HepG2 (cell line): ENCODE results near the gene CMTM3. TPM values are rescaled to one million over a fixed set of nuclear protein-coding genes. Genes with fewer than 3 reads are reported as not detected.
A peak's percentile ranks its signal among the peaks of the same experiment; 100 is the strongest.

Source experiments
- ARNTL ChIP-seq: sonication (generic); formaldehyde crosslinking; IDR thresholded peaks from 2 replicates; pipeline ENCODE4 v1.4.0; 2020; ENCODE audit warnings: mild to moderate bottlenecking, missing genetic modification reagents
- CEBPG ChIP-seq: IDR thresholded peaks from 2 replicates; pipeline ENCODE4 v1.6.1; 2016
- DMAP1 ChIP-seq: IDR thresholded peaks from 2 replicates; pipeline ENCODE4 v1.6.1; 2016
- EHMT2 ChIP-seq: fragments of 200-600 bp; sonication (generic); IDR thresholded peaks from 2 replicates; pipeline ENCODE4 v1.7.0; 2017; ENCODE audit warnings: antibody characterized with exemption, low read depth, low read length, borderline replicate concordance
- HES4 ChIP-seq: sonication (generic); formaldehyde crosslinking; IDR thresholded peaks from 2 replicates; pipeline ENCODE4 v1.9.0; 2021; ENCODE audit warnings: mild to moderate bottlenecking, missing genetic modification reagents, borderline replicate concordance
- JUN ChIP-seq: sonication (generic); formaldehyde crosslinking; IDR thresholded peaks from 2 replicates; pipeline ENCODE4 v1.4.0; 2020; ENCODE audit warnings: mild to moderate bottlenecking, missing genetic modification reagents
- KLF13 ChIP-seq: sonication (generic); formaldehyde crosslinking; IDR thresholded peaks from 2 replicates; pipeline ENCODE4 v1.4.0; 2020; ENCODE audit warnings: mild to moderate bottlenecking, missing genetic modification reagents
- NBN ChIP-seq: fragments of 450-650 bp; conservative IDR thresholded peaks from 2 replicates; pipeline ENCODE4 v1.6.1; 2017
- NFIB ChIP-seq: sonication (generic); formaldehyde crosslinking; IDR thresholded peaks from 2 replicates; pipeline ENCODE4 v1.9.0; 2021; ENCODE audit warnings: missing genetic modification reagents, mild to moderate bottlenecking, borderline replicate concordance
- RARA ChIP-seq: IDR thresholded peaks from 2 replicates; pipeline ENCODE4 v1.6.1; 2016; ENCODE audit warnings: missing genetic modification reagents, missing compliant biosample characterization
- TAF15 ChIP-seq: fragments of 200-400 bp; formaldehyde crosslinking; IDR thresholded peaks from one replicate; pipeline ENCODE4 v1.6.1; 2018; ENCODE audit warnings: mild to moderate bottlenecking, low read depth, low read length; ENCODE audit not compliant: poor library complexity, severe bottlenecking
- THYN1 ChIP-seq: sonication (generic); formaldehyde crosslinking; IDR thresholded peaks from 2 replicates; pipeline ENCODE4 v1.8.1; 2023; ENCODE audit warnings: low read depth, mild to moderate bottlenecking, moderate library complexity, missing genetic modification reagents, borderline replicate concordance
- ZBTB1 ChIP-seq: sonication (generic); formaldehyde crosslinking; IDR thresholded peaks from 2 replicates; pipeline ENCODE4 v1.4.0; 2020; ENCODE audit warnings: missing genetic modification reagents, borderline replicate concordance
- ZBTB7B ChIP-seq: sonication (generic); formaldehyde crosslinking; IDR thresholded peaks from 2 replicates; pipeline ENCODE4 v1.4.0; 2020; ENCODE audit warnings: missing genetic modification reagents
- ZFY ChIP-seq: sonication (generic); formaldehyde crosslinking; IDR thresholded peaks from 2 replicates; pipeline ENCODE4 v1.4.0; 2020; ENCODE audit warnings: missing genetic modification reagents
- ZNF225 ChIP-seq: sonication (generic); formaldehyde crosslinking; IDR thresholded peaks from 2 replicates; pipeline ENCODE4 v1.4.0; 2020; ENCODE audit warnings: mild to moderate bottlenecking, missing genetic modification reagents
- ZNF33A ChIP-seq: sonication (generic); formaldehyde crosslinking; IDR thresholded peaks from 2 replicates; pipeline ENCODE4 v1.5.1; 2020; ENCODE audit warnings: missing genetic modification reagents, mild to moderate bottlenecking, moderate library complexity, borderline replicate concordance
- ZNF33B ChIP-seq: sonication (generic); formaldehyde crosslinking; IDR thresholded peaks from 2 replicates; pipeline ENCODE4 v1.5.1; 2020; ENCODE audit warnings: mild to moderate bottlenecking, missing genetic modification reagents
- ZNF383 ChIP-seq: sonication (generic); formaldehyde crosslinking; IDR thresholded peaks from 2 replicates; pipeline ENCODE4 v1.4.0; 2020; ENCODE audit warnings: missing genetic modification reagents, mild to moderate bottlenecking, borderline replicate concordance
- ZNF768 ChIP-seq: sonication (generic); formaldehyde crosslinking; IDR thresholded peaks from 2 replicates; pipeline ENCODE4 v1.4.0; 2020; ENCODE audit warnings: missing genetic modification reagents
- ZNF788 ChIP-seq: sonication (generic); formaldehyde crosslinking; IDR thresholded peaks from 2 replicates; pipeline ENCODE4 v1.5.0; 2020; ENCODE audit warnings: mild to moderate bottlenecking, missing genetic modification reagents, borderline replicate concordance
- polyA plus RNA-seq, 8 experiments: library from polyadenylated mRNA; depleted of rRNA in 3 of 8; stranded (reverse) in 7 of 8; unstranded in 1 of 8; fragments of >200 nt; fragmentation: Illumina TruSeq in 4 of 8; extraction: Trizol in 4 of 8; gene quantifications; 2 replicates each; pipeline versions ENCODE4 v1.2.1 to v1.2.3, GENCODE V29; 2011 to 2016; ENCODE audit warnings: low read depth in 4 of 8, missing spikeins in 1 of 8, mixed read lengths in 1 of 8; ENCODE audit not compliant: insufficient read depth in 1 of 8
- total RNA-seq, 5 experiments: library from RNA; depleted of rRNA; stranded (reverse); fragments of >200 nt; fragmentation: Illumina TruSeq; extraction: Trizol; gene quantifications; 2 replicates each; pipeline ENCODE4 v1.2.3, GENCODE V29; 2016; ENCODE audit warnings: low read depth in 1 of 5
- TF ChIP-seq, protein P1 (sequence below): fragments of 450-650 bp; IDR thresholded peaks from 2 replicates; pipeline ENCODE4 v1.6.1; 2017; ENCODE audit warnings: mild to moderate bottlenecking
- TF ChIP-seq, protein P2 (sequence below): sonication (generic); formaldehyde crosslinking; IDR thresholded peaks from 2 replicates; pipeline ENCODE4 v1.4.0; 2020; ENCODE audit warnings: low read depth, mild to moderate bottlenecking, missing genetic modification reagents
- TF ChIP-seq, protein P3 (sequence below): sonication (generic); formaldehyde crosslinking; IDR thresholded peaks from 2 replicates; pipeline ENCODE4 v1.8.1; 2023; ENCODE audit warnings: missing genetic modification reagents, mild to moderate bottlenecking, borderline replicate concordance
- TF ChIP-seq, protein P4 (sequence below): IDR thresholded peaks from 2 replicates; pipeline ENCODE4 v1.6.1; 2012; ENCODE audit warnings: inconsistent platforms
- TF ChIP-seq, protein P5 (sequence below): sonication (generic); formaldehyde crosslinking; conservative IDR thresholded peaks from 2 replicates; pipeline ENCODE4 v1.8.0; 2022; ENCODE audit warnings: missing genetic modification reagents

CMTM3 gene
- total and polyA plus RNA-seq, 2 of the 13 experiments (the other 11 are each of a cell fraction or from before 2014, with no cell fraction given) = 29.2 to 48.7 TPM

DNA sequence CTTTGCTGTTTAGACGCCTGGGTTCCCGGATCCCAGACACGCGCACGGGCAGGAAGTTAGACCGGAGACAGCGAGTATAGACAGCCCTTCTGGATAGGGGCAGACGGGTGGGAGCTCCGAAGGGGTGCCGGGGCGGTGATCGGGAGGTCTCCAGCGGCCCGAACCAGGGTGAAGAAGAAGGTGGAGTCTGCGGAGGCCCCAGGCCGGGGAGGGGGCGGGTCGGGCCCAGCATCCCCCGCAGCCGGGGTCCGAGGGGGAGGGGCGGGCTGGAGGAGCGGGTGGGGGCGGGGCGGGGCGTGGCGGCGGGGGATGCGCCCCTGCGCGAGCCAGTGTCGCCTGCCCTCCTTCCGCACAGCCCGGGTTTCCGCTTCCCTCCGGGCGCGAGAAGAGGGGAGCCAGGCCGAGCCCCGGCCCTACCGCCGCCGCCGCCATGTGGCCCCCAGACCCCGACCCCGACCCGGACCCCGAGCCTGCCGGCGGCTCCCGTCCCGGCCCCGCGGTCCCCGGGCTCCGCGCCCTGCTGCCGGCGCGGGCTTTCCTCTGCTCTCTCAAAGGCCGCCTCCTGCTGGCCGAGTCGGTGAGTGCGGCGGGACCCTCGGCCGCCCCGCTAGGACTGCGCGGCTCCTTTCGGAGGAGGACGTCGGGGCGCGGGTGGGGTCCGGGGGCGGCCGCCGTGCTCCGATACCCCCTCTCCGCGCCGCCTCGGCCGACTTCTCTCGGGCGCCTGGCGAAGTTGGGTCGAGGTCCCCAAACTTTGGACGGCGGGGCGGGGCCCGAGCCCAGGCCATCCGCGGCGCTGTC, at the start of gene CMTM3 (continued):
- TF ChIP-seq, protein P1, sequence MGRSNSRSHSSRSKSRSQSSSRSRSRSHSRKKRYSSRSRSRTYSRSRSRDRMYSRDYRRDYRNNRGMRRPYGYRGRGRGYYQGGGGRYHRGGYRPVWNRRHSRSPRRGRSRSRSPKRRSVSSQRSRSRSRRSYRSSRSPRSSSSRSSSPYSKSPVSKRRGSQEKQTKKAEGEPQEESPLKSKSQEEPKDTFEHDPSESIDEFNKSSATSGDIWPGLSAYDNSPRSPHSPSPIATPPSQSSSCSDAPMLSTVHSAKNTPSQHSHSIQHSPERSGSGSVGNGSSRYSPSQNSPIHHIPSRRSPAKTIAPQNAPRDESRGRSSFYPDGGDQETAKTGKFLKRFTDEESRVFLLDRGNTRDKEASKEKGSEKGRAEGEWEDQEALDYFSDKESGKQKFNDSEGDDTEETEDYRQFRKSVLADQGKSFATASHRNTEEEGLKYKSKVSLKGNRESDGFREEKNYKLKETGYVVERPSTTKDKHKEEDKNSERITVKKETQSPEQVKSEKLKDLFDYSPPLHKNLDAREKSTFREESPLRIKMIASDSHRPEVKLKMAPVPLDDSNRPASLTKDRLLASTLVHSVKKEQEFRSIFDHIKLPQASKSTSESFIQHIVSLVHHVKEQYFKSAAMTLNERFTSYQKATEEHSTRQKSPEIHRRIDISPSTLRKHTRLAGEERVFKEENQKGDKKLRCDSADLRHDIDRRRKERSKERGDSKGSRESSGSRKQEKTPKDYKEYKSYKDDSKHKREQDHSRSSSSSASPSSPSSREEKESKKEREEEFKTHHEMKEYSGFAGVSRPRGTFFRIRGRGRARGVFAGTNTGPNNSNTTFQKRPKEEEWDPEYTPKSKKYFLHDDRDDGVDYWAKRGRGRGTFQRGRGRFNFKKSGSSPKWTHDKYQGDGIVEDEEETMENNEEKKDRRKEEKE = no peak
- TF ChIP-seq EHMT2 = no peak
- TF ChIP-seq CEBPG (CRISPR knock-in tag) = no peak
- TF ChIP-seq, protein P2, sequence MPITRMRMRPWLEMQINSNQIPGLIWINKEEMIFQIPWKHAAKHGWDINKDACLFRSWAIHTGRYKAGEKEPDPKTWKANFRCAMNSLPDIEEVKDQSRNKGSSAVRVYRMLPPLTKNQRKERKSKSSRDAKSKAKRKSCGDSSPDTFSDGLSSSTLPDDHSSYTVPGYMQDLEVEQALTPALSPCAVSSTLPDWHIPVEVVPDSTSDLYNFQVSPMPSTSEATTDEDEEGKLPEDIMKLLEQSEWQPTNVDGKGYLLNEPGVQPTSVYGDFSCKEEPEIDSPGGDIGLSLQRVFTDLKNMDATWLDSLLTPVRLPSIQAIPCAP (CRISPR knock-in tag) = no peak
- TF ChIP-seq, protein P3, sequence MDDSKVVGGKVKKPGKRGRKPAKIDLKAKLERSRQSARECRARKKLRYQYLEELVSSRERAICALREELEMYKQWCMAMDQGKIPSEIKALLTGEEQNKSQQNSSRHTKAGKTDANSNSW = no peak
- TF ChIP-seq ZNF768 (CRISPR knock-in tag) = no peak
- TF ChIP-seq HES4 (CRISPR knock-in tag) = peak; percentile 26
- peak; percentile 7; the same call in 1 of the 2 replicates for TF ChIP-seq DMAP1 (CRISPR knock-in tag)
- no peak for TF ChIP-seq NFIB (CRISPR knock-in tag)
- 0 out of 2 replicates have a peak, but pooled peaks have one; percentile 56 for TF ChIP-seq ZNF33A
- peak; percentile 27 for TF ChIP-seq TAF15
- TF ChIP-seq NBN = no peak
- TF ChIP-seq ZNF225 (CRISPR knock-in tag) = no peak
- TF ChIP-seq JUN (CRISPR knock-in tag) = 0 out of 2 replicates have a peak, but pooled peaks have one; percentile 33
- TF ChIP-seq ZBTB1 (CRISPR knock-in tag) = no peak
- no peak; the same call in 1 of the 2 replicates for TF ChIP-seq ARNTL
- TF ChIP-seq, protein P4, sequence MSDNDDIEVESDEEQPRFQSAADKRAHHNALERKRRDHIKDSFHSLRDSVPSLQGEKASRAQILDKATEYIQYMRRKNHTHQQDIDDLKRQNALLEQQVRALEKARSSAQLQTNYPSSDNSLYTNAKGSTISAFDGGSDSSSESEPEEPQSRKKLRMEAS = peak; percentile 49; the same call in 1 of the 2 replicates
- peak; percentile 67; the same call in 1 of the 2 replicates for TF ChIP-seq ZNF33B
- TF ChIP-seq, protein P5, sequence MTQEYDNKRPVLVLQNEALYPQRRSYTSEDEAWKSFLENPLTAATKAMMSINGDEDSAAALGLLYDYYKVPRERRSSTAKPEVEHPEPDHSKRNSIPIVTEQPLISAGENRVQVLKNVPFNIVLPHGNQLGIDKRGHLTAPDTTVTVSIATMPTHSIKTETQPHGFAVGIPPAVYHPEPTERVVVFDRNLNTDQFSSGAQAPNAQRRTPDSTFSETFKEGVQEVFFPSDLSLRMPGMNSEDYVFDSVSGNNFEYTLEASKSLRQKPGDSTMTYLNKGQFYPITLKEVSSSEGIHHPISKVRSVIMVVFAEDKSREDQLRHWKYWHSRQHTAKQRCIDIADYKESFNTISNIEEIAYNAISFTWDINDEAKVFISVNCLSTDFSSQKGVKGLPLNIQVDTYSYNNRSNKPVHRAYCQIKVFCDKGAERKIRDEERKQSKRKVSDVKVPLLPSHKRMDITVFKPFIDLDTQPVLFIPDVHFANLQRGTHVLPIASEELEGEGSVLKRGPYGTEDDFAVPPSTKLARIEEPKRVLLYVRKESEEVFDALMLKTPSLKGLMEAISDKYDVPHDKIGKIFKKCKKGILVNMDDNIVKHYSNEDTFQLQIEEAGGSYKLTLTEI (CRISPR knock-in tag) = no peak
- TF ChIP-seq ZFY = peak; percentile 59
- TF ChIP-seq RARA = no peak
- TF ChIP-seq ZNF788 (CRISPR knock-in tag) = 0 out of 2 replicates have a peak, but pooled peaks have one; percentile 41
- peak; percentile 83 for TF ChIP-seq ZBTB7B
- no peak for TF ChIP-seq ZNF383
- TF ChIP-seq KLF13 (CRISPR knock-in tag) = no peak
- no peak for TF ChIP-seq THYN1 (CRISPR knock-in tag)
